ENCODE measurements around the gene FCN3.

DNA sequence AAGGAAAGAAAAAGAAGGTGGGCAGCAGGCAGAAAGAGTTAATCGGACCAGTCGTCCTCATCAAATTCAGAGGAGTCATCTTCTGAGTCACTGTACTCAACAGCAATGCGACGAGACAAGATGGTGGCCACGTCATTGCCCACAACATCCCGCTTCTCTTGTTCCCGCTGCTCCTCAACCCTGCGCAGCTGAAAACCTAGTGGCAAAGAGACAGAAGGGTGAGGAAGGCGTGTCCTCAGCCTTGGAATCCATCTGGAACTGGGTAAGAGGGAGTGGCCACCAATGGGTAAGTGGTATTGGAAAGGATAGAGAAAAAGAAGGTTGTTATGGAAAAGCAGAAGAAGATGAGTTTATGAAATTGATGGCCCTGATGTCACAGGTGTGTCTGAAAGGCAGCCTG lies 33.5 kb upstream of the FCN3 start:
- TF ChIP-seq MAZ (IDR thresholded peaks at IDR 0.05; ENCODE audit: borderline replicate concordance, low read depth, low read length) (no peak), CTCF (conservative IDR thresholded peaks at IDR 0.05; ENCODE audit: low read depth, low read length) (no peak), RAD21 (IDR thresholded peaks at IDR 0.05; ENCODE audit: low read length) (no peak), RCOR1 (IDR thresholded peaks at IDR 0.05; ENCODE audit: insufficient replicate concordance, low read length) (no peak), POLR2A (IDR thresholded peaks at IDR 0.05; ENCODE audit: low read depth, low read length) (no peak), CHD1 (IDR thresholded peaks at IDR 0.05; ENCODE audit: low read depth, low read length) (no peak), MAFK (IDR thresholded peaks at IDR 0.05; ENCODE audit: low read depth, low read length) (no peak), BHLHE40 (IDR thresholded peaks at IDR 0.05; ENCODE audit: low read depth, low read length) (no peak), CEBPB (IDR thresholded peaks at IDR 0.05; ENCODE audit: low read depth, low read length) (no peak), RFX5 (IDR thresholded peaks at IDR 0.05; ENCODE audit: low read depth, low read length) (no peak)
